H9 (cell line): ENCODE data around the gene TP53BP2. TPM values are rescaled to one million over a fixed set of nuclear protein-coding genes. Genes with fewer than 3 reads are reported as not detected.

ENCODE experiments used
- DNase-seq: peaks from one replicate; pipeline ENCODE4 v3.0.0-alpha.2; 2017
- H2AFZ ChIP-seq: one replicate; pipeline ENCODE4 v1.6.1; 2013; ENCODE audit warnings: mild to moderate bottlenecking, low read length, control low read depth, moderate library complexity
- H2AK5ac ChIP-seq: 2 replicates; pipeline ENCODE4 v1.6.1; 2013; ENCODE audit warnings: low read length, control low read depth, mixed read lengths; ENCODE audit not compliant: insufficient read length
- H2BK120ac ChIP-seq: one replicate; pipeline ENCODE4 v1.6.1; 2013; ENCODE audit warnings: low read depth, mild to moderate bottlenecking, low read length, control low read depth, inconsistent platforms; ENCODE audit not compliant: poor library complexity, severe bottlenecking
- H2BK12ac ChIP-seq: 2 replicates; pipeline ENCODE4 v1.6.1; 2013; ENCODE audit warnings: low read length, control low read depth, mixed read lengths, low read depth; ENCODE audit not compliant: insufficient read length
- H2BK15ac ChIP-seq: 2 replicates; pipeline ENCODE4 v1.6.1; 2013; ENCODE audit warnings: low read depth, low read length, control low read depth
- H2BK20ac ChIP-seq: one replicate; pipeline ENCODE4 v1.6.1; 2013; ENCODE audit warnings: low read depth, mild to moderate bottlenecking, low read length, control low read depth, inconsistent platforms; ENCODE audit not compliant: poor library complexity, severe bottlenecking
- H2BK5ac ChIP-seq: 2 replicates; pipeline ENCODE4 v1.6.1; 2013; ENCODE audit warnings: low read length, control low read depth, mixed read lengths; ENCODE audit not compliant: insufficient read length
- H3K14ac ChIP-seq: 2 replicates; pipeline ENCODE4 v1.6.1; 2013; ENCODE audit warnings: low read length, control low read depth; ENCODE audit not compliant: insufficient read depth
- H3K18ac ChIP-seq: 2 replicates; pipeline ENCODE4 v1.6.1; 2013; ENCODE audit warnings: low read depth, mild to moderate bottlenecking, mixed read lengths, low read length, control low read depth; ENCODE audit not compliant: insufficient read length
- H3K23ac ChIP-seq: 2 replicates; pipeline ENCODE4 v1.6.1; 2013; ENCODE audit warnings: low read length, control low read depth, mixed read lengths, low read depth; ENCODE audit not compliant: insufficient read length
- H3K23me2 ChIP-seq: 2 replicates; pipeline ENCODE4 v1.6.1; 2013; ENCODE audit warnings: low read depth, mild to moderate bottlenecking, mixed read lengths, low read length, control low read depth; ENCODE audit not compliant: insufficient read length, poor library complexity, severe bottlenecking
- H3K27ac ChIP-seq: 2 replicates; pipeline ENCODE4 v1.5.1; 2013; ENCODE audit warnings: low read length, control low read depth, mixed read lengths, low read depth; ENCODE audit not compliant: insufficient read length
- H3K27me3 ChIP-seq: 2 replicates; pipeline ENCODE4 v1.6.1; 2013; ENCODE audit warnings: low read length, control low read depth, inconsistent platforms; ENCODE audit not compliant: insufficient read depth
- H3K4ac ChIP-seq: 2 replicates; pipeline ENCODE4 v1.6.1; 2013; ENCODE audit warnings: low read depth, mild to moderate bottlenecking, control low read depth, inconsistent platforms, low read length, moderate library complexity
- H3K4me1 ChIP-seq: 2 replicates; pipeline ENCODE4 v1.6.1; 2013; ENCODE audit warnings: low read length, control low read depth, inconsistent platforms; ENCODE audit not compliant: insufficient read depth
- H3K4me2 ChIP-seq: 2 replicates; pipeline ENCODE4 v1.6.1; 2013; ENCODE audit warnings: low read length, control low read depth, mixed read lengths; ENCODE audit not compliant: insufficient read length, insufficient read depth
- H3K56ac ChIP-seq: 2 replicates; pipeline ENCODE4 v1.6.1; 2013; ENCODE audit warnings: low read depth, mild to moderate bottlenecking, mixed read lengths, low read length, control low read depth; ENCODE audit not compliant: insufficient read length
- H3K79me1 ChIP-seq: 2 replicates; pipeline ENCODE4 v1.6.1; 2013; ENCODE audit warnings: low read depth, mild to moderate bottlenecking, moderate library complexity, low read length, control low read depth, inconsistent platforms; ENCODE audit not compliant: insufficient read depth, poor library complexity, severe bottlenecking
- H3K79me2 ChIP-seq: 2 replicates; pipeline ENCODE4 v1.6.1; 2013; ENCODE audit warnings: low read length, control low read depth, inconsistent platforms; ENCODE audit not compliant: insufficient read depth
- H3K9ac ChIP-seq: 2 replicates; pipeline ENCODE4 v1.6.1; 2013; ENCODE audit warnings: low read length, control low read depth, mixed read lengths; ENCODE audit not compliant: insufficient read length; ENCODE audit errors: extremely low read depth
- H3K9me3 ChIP-seq: one replicate; pipeline ENCODE4 v1.6.1; 2013; ENCODE audit warnings: low read depth, low read length, inconsistent platforms; ENCODE audit not compliant: control insufficient read depth
- H3T11ph ChIP-seq: one replicate; pipeline ENCODE4 v1.6.1; 2013; ENCODE audit warnings: mild to moderate bottlenecking, low read length, control low read depth, inconsistent platforms
- H4K20me1 ChIP-seq: one replicate; pipeline ENCODE4 v1.6.1; 2013; ENCODE audit not compliant: control insufficient read depth, insufficient read length, insufficient read depth
- H4K5ac ChIP-seq: 2 replicates; pipeline ENCODE4 v1.6.1; 2013; ENCODE audit warnings: low read depth, mild to moderate bottlenecking, mixed read lengths, low read length, control low read depth; ENCODE audit not compliant: insufficient read length
- H4K8ac ChIP-seq: replicated peaks from 2 replicates; pipeline ENCODE4 v1.6.1; 2013; ENCODE audit warnings: low read length, control low read depth, mixed read lengths, low read depth; ENCODE audit not compliant: insufficient read length
- H4K91ac ChIP-seq: 2 replicates; pipeline ENCODE4 v1.6.1; 2013; ENCODE audit warnings: low read depth, mild to moderate bottlenecking, moderate library complexity, mixed read lengths, low read length, control low read depth; ENCODE audit not compliant: insufficient read length
- H3K27ac Mint-ChIP-seq, 3 experiments: 2 replicates in 2 of 3; 3 replicates in 1 of 3; pipeline ENCODE4 v1.8.0; 2020 to 2021; ENCODE audit warnings: mixed read lengths in 3 of 3, mild to moderate bottlenecking in 1 of 3, moderate library complexity in 1 of 3
- H3K27me3 Mint-ChIP-seq: 2 replicates; pipeline ENCODE4 v1.8.0; 2021; ENCODE audit warnings: low read depth, mild to moderate bottlenecking, moderate library complexity, mixed read lengths
- H3K36me3 Mint-ChIP-seq, 3 experiments: 2 replicates in 2 of 3; 3 replicates in 1 of 3; pipeline ENCODE4 v1.8.0; 2020 to 2021; ENCODE audit warnings: low read depth in 3 of 3, mixed read lengths in 3 of 3; ENCODE audit not compliant: insufficient read depth in 1 of 3
- H3K4me1 Mint-ChIP-seq, 2 experiments: 2 replicates each; pipeline ENCODE4 v1.8.0; 2020; ENCODE audit warnings: mixed read lengths in 2 of 2
- H3K4me3 Mint-ChIP-seq, 2 experiments: 2 replicates in 1 of 2; 3 replicates in 1 of 2; pipeline ENCODE4 v1.8.0; 2020 to 2021; ENCODE audit warnings: mild to moderate bottlenecking in 2 of 2, mixed read lengths in 2 of 2, moderate library complexity in 1 of 2
- H3K9me3 Mint-ChIP-seq, 2 experiments: 2 replicates in 1 of 2; 3 replicates in 1 of 2; pipeline ENCODE4 v1.8.0; 2020; ENCODE audit warnings: mild to moderate bottlenecking in 2 of 2, mixed read lengths in 2 of 2, moderate library complexity in 1 of 2
- WGBS: extraction: QIAGEN DNeasy Blood & Tissue Kit; methylation state at CpG from one replicate; pipeline ENCODE4 v1.1.7; 2013; ENCODE audit warnings: missing lambda C conversion rate, low lambda C conversion rate, mixed read lengths; ENCODE audit not compliant: insufficient read length; ENCODE audit errors: extremely low coverage; 5-methylcytosine and 5-hydroxymethylcytosine counted together
- total RNA-seq: library from RNA; stranded (reverse); gene quantifications from 2 replicates; pipeline ENCODE4 v1.2.1, GENCODE V29; 2021
- TF ChIP-seq, protein P1 (sequence below): fragments of 200-600 bp; sonication (generic); conservative IDR thresholded peaks from 3 replicates; pipeline ENCODE4 v1.8.0; 2021; ENCODE audit warnings: antibody characterized with exemption, mild to moderate bottlenecking

TP53BP2 gene
- total RNA-seq, 1 experiment from 2014 or later: 49.7 TPM

DNA sequence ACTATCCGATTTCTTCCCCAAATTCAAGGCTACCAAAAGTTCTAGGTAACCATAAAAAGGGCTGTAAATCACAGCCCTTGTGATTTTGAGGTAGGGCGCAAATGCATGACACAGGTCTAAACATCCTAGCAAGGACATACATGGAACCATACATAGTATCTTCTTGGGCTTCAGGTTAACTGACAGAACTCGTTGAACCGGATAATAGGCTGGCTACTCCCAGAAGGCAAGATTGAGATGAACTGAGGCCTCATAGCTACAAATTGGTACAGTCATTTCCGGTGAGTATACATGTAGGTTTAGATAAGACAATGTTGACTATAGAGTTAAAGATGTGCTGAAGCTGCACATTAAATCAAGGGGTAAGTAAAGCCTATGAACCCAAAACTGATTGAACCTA is 27.3 kb upstream of the TP53BP2 start:
- Mint-ChIP-seq H3K36me3 (peaks cover 0 to 6% (median 1%) of the 10 kb centered on the region in 3 experiments; a peak in 5 of 7 replicates), H3K27me3 (peaks cover 3% of the 10 kb centered on the region; the same call in 1 of the 2 replicates), H3K9me3 (peaks cover 12% of the 10 kb centered on the region in 2 experiments; a peak in 4 of 5 replicates), H3K27ac (no peak overlapping the region), H3K4me1 (peaks cover 13 to 24% of the 10 kb centered on the region in 2 experiments), H3K4me3 (no peak overlapping the region)
- Histone ChIP-seq H4K8ac (no peak overlapping the region), H3K14ac (no peak overlapping the region), H2AK5ac (no peak overlapping the region), H3K23me2 (no peaks in the 10 kb centered on the region), H3K4ac (no peak overlapping the region), H3K56ac (no peak overlapping the region), H3K4me2 (no peak overlapping the region), H3K18ac (no peak overlapping the region), H3K23ac (no peak overlapping the region), H3K79me1 (no peaks in the 10 kb centered on the region), H4K5ac (no peak overlapping the region), H3K9me3 (peaks cover 5% of the 10 kb centered on the region), H2BK5ac (no peak overlapping the region), H3K79me2 (no peaks in the 10 kb centered on the region), H2BK15ac (no peak overlapping the region), H3K9ac (no peak overlapping the region), H2BK20ac (no peak overlapping the region), H2BK12ac (no peak overlapping the region), H3K27me3 (no peaks in the 10 kb centered on the region), H3T11ph (no peak overlapping the region), H2AFZ (no peak overlapping the region), H4K91ac (no peak overlapping the region), H4K20me1 (no peaks in the 10 kb centered on the region), H3K27ac (no peak overlapping the region), H2BK120ac (no peak overlapping the region), H3K4me1 (no peaks in the 10 kb centered on the region)
- WGBS: no CpG with 5 or more reads among the region's 5 CpGs
- TF ChIP-seq, protein P1, sequence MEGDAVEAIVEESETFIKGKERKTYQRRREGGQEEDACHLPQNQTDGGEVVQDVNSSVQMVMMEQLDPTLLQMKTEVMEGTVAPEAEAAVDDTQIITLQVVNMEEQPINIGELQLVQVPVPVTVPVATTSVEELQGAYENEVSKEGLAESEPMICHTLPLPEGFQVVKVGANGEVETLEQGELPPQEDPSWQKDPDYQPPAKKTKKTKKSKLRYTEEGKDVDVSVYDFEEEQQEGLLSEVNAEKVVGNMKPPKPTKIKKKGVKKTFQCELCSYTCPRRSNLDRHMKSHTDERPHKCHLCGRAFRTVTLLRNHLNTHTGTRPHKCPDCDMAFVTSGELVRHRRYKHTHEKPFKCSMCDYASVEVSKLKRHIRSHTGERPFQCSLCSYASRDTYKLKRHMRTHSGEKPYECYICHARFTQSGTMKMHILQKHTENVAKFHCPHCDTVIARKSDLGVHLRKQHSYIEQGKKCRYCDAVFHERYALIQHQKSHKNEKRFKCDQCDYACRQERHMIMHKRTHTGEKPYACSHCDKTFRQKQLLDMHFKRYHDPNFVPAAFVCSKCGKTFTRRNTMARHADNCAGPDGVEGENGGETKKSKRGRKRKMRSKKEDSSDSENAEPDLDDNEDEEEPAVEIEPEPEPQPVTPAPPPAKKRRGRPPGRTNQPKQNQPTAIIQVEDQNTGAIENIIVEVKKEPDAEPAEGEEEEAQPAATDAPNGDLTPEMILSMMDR: no peak
- no peak for DNase-seq
